Smooth muscle cell (in vitro differentiated cells): ENCODE measurements around the gene CAMTA1. TPM values are rescaled to one million over a fixed set of nuclear protein-coding genes. Genes with fewer than 3 reads are reported as not detected.

Experiments
- DNase-seq: peaks from one replicate; lab custom pipeline; 2025; ENCODE audit not compliant: unreplicated experiment; lab: John Stamatoyannopoulos, UW
- H2AFZ ChIP-seq: fragments of 200-600 bp; sonication (generic); 2 replicates; pipeline ENCODE4 v1.6.0; 2016; ENCODE audit warnings: antibody characterized with exemption, low read depth, mild to moderate bottlenecking
- H3F3A ChIP-seq: fragments of 200-600 bp; sonication (generic); 2 replicates; pipeline ENCODE4 v1.6.0; 2017; ENCODE audit warnings: antibody characterized with exemption, low read depth
- H3K27ac ChIP-seq: fragments of 200-600 bp; sonication (generic); 2 replicates; pipeline ENCODE4 v1.5.1; 2016; ENCODE audit warnings: low read depth, mild to moderate bottlenecking
- H3K27me3 ChIP-seq: fragments of 200-600 bp; sonication (generic); 2 replicates; pipeline ENCODE4 v1.6.1; 2016; ENCODE audit warnings: low read depth, mild to moderate bottlenecking
- H3K36me3 ChIP-seq: fragments of 200-600 bp; sonication (generic); 2 replicates; pipeline ENCODE4 v1.5.1; 2016; ENCODE audit warnings: low read depth
- H3K4me1 ChIP-seq: fragments of 200-600 bp; sonication (generic); 2 replicates; pipeline ENCODE4 v1.5.1; 2016; ENCODE audit warnings: low read depth
- H3K4me2 ChIP-seq: fragments of 200-600 bp; sonication (generic); 2 replicates; pipeline ENCODE4 v1.6.0; 2016; ENCODE audit warnings: mild to moderate bottlenecking
- H3K4me3 ChIP-seq: fragments of 200-600 bp; sonication (generic); 2 replicates; pipeline ENCODE4 v1.5.1; 2016; ENCODE audit warnings: mild to moderate bottlenecking
- H3K79me2 ChIP-seq: fragments of 200-600 bp; sonication (generic); 2 replicates; pipeline ENCODE4 v1.6.0; 2016; ENCODE audit warnings: low read depth, mild to moderate bottlenecking
- H3K9ac ChIP-seq: fragments of 200-600 bp; sonication (generic); 2 replicates; pipeline ENCODE4 v1.6.0; 2016; ENCODE audit warnings: low read depth
- H3K9me3 ChIP-seq: fragments of 200-600 bp; sonication (generic); replicated peaks from 2 replicates; pipeline ENCODE4 v1.5.1; 2016; ENCODE audit warnings: low read depth
- H4K20me1 ChIP-seq: fragments of 200-600 bp; sonication (generic); 2 replicates; pipeline ENCODE4 v1.6.0; 2016; ENCODE audit warnings: low read depth
- CTCF ChIP-seq: fragments of 200-600 bp; sonication (generic); IDR thresholded peaks from 2 replicates; pipeline ENCODE4 v1.5.1; 2017; ENCODE audit warnings: borderline replicate concordance, mild to moderate bottlenecking, antibody characterized with exemption; ENCODE audit not compliant: insufficient read depth, poor library complexity, severe bottlenecking
- WGBS: methylation state at CpG from one replicate; pipeline ENCODE4 v1.1.7; 2016; ENCODE audit warnings: low lambda C conversion rate; 5-methylcytosine and 5-hydroxymethylcytosine counted together
- polyA plus RNA-seq: library from polyadenylated mRNA; unstranded; fragments of >200 nt; fragmentation: Nextera tagmentation; extraction: Ambion mirVana; gene quantifications from 2 replicates; pipeline ENCODE4 v1.2.1, GENCODE V29; 2016
- total RNA-seq: library from RNA; depleted of rRNA; stranded (reverse); fragments of >200 nt; gene quantifications from 2 replicates; pipeline ENCODE4 v1.2.3, GENCODE V29; 2014

The CAMTA1 gene
- total and polyA plus RNA-seq, 2 experiments from 2014 or later: 139 to 145 TPM

GRCh38 chr1:6811583-6811982, 26.3 kb downstream of the CAMTA1 start:
- Histone ChIP-seq H3K27ac (no peak overlapping the region), H3K9me3 (no peaks in the 10 kb centered on the region), H3K79me2 (peaks cover 86% of the 10 kb centered on the region), H3K9ac (no peak overlapping the region), H3K4me2 (no peak overlapping the region), H3K36me3 (no peaks in the 10 kb centered on the region), H3K4me1 (no peaks in the 10 kb centered on the region), H2AFZ (no peak overlapping the region), H3K27me3 (no peaks in the 10 kb centered on the region), H3K4me3 (no peak overlapping the region), H3F3A (no peaks in the 10 kb centered on the region), H4K20me1 (peaks cover 100% of the 10 kb centered on the region)
- no peak for DNase-seq
- 87% methylated on average over 8 of the region's 8 CpGs for WGBS
- TF ChIP-seq CTCF: no peak

GRCh38 chr1:6813165-6813564, 27.9 kb downstream of the CAMTA1 start:
- 89% methylated on average over 1 of the region's 1 CpG for WGBS
- Histone ChIP-seq H4K20me1 (peaks cover 100% of the 10 kb centered on the region), H3K4me2 (no peak overlapping the region), H3K4me1 (no peaks in the 10 kb centered on the region), H3K4me3 (no peak overlapping the region), H3K9ac (no peak overlapping the region), H3K27me3 (no peaks in the 10 kb centered on the region), H3F3A (no peaks in the 10 kb centered on the region), H3K9me3 (no peaks in the 10 kb centered on the region), H3K36me3 (no peaks in the 10 kb centered on the region), H2AFZ (no peak overlapping the region), H3K79me2 (peaks cover 81% of the 10 kb centered on the region), H3K27ac (no peak overlapping the region)
- DNase-seq: no peak
- no peak for TF ChIP-seq CTCF

- H3K27me3 ChIP-seq: no peaks in the 10 kb centered on the region
- H3K4me1 ChIP-seq: no peaks in the 10 kb centered on the region
- no peak for DNase-seq
- H3F3A ChIP-seq: no peaks in the 10 kb centered on the region
- WGBS: 100% methylated on average over 2 of the region's 2 CpGs
- no peak overlapping the region for H3K9ac ChIP-seq
- H2AFZ ChIP-seq: no peak overlapping the region
- H3K36me3 ChIP-seq: no peaks in the 10 kb centered on the region
- H3K4me3 ChIP-seq: no peak overlapping the region
- H3K27ac ChIP-seq: no peak overlapping the region
- no peak overlapping the region for H3K4me2 ChIP-seq
- TF ChIP-seq CTCF: no peak
- H4K20me1 ChIP-seq: peaks cover 100% of the 10 kb centered on the region
- H3K79me2 ChIP-seq: peaks cover 72% of the 10 kb centered on the region
- H3K9me3 ChIP-seq: no peaks in the 10 kb centered on the region
Measured at GRCh38 chr1:6815726-6816125, 30.5 kb downstream of the CAMTA1 start.

GRCh38 chr1:6819246-6820040, 34.2 kb downstream of the CAMTA1 start:
- Histone ChIP-seq H4K20me1 (peaks cover 98% of the 10 kb centered on the region), H3K27me3 (no peaks in the 10 kb centered on the region), H3K27ac (no peak overlapping the region), H3F3A (no peaks in the 10 kb centered on the region), H2AFZ (no peak overlapping the region), H3K9ac (no peak overlapping the region), H3K9me3 (no peaks in the 10 kb centered on the region), H3K4me3 (no peak overlapping the region), H3K4me2 (no peak overlapping the region), H3K79me2 (peaks cover 63% of the 10 kb centered on the region), H3K36me3 (no peaks in the 10 kb centered on the region), H3K4me1 (no peaks in the 10 kb centered on the region)
- TF ChIP-seq CTCF: no peak
- DNase-seq: no peak
- 96% methylated on average over 6 of the region's 6 CpGs for WGBS
